Common myeloid progenitor, CD34-positive (primary cell): ENCODE results near the gene POU2F1.
A peak's percentile ranks its signal among the peaks of the same experiment; 100 is the strongest.
"Not testable (repeated sequence)": the region's sequence is repeated elsewhere in the genome, so short reads cannot be mapped to it uniquely, and the experiment has no call there.

Source experiments
- CTCF ChIA-PET: fragments of 350-600 bp; sonication (Branson Sonifier 250); formaldehyde crosslinking; loops from one replicate; lab custom pipeline; 2021; ENCODE audit warnings: antibody characterized with exemption; lab: Charles Lee
- POLR2A ChIA-PET: fragments of 350-600 bp; sonication (Branson Sonifier 250); formaldehyde crosslinking; loops from one replicate; lab custom pipeline; 2021; ENCODE audit warnings: antibody characterized with exemption; lab: Charles Lee
- DNase-seq, 3 donors: peaks; one replicate each; pipeline versions ENCODE4 v3.0.0 to v3.0.0-alpha.2; 2013
- H3K27ac ChIP-seq, 2 experiments: 1 replicate in 1 of 2; 2 replicates in 1 of 2; pipeline ENCODE4 v1.7.0; 2013; ENCODE audit warnings: inconsistent platforms in 2 of 2, low read length in 2 of 2, mild to moderate bottlenecking in 2 of 2, low read depth in 1 of 2, moderate library complexity in 1 of 2; ENCODE audit not compliant: severe bottlenecking in 2 of 2, insufficient read depth in 1 of 2, poor library complexity in 1 of 2
- H3K27me3 ChIP-seq, 5 experiments: replicated peaks in 2 of 5; 1 replicate in 3 of 5; 2 replicates in 2 of 5; pipeline versions ENCODE4 v1.6.1 to v1.7.0; 2013; ENCODE audit warnings: low read length in 4 of 5, mild to moderate bottlenecking in 2 of 5, moderate library complexity in 2 of 5, inconsistent platforms in 1 of 5; ENCODE audit not compliant: insufficient read depth in 5 of 5, control insufficient read depth in 4 of 5
- H3K36me3 ChIP-seq, 4 experiments: 1 replicate in 2 of 4; 2 replicates in 2 of 4; pipeline versions ENCODE4 v1.6.1 to v1.7.0; 2013; ENCODE audit warnings: low read length in 3 of 4, control low read depth in 1 of 4, mild to moderate bottlenecking in 1 of 4; ENCODE audit not compliant: control insufficient read depth in 4 of 4, insufficient read depth in 4 of 4
- H3K4me1 ChIP-seq, 4 experiments: 1 replicate in 3 of 4; 2 replicates in 1 of 4; pipeline versions ENCODE4 v1.6.1 to v1.7.1; 2013; ENCODE audit warnings: low read length in 3 of 4, mild to moderate bottlenecking in 3 of 4, control low read depth in 1 of 4, inconsistent platforms in 1 of 4, moderate library complexity in 1 of 4; ENCODE audit not compliant: control insufficient read depth in 4 of 4, insufficient read depth in 4 of 4; ENCODE audit errors: control extremely low read depth in 1 of 4
- H3K4me3 ChIP-seq, 7 experiments: 1 replicate in 4 of 7; 2 replicates in 3 of 7; pipeline versions ENCODE4 v1.5.1 to v1.7.0; 2013; ENCODE audit warnings: mild to moderate bottlenecking in 7 of 7, low read length in 6 of 7, moderate library complexity in 6 of 7, inconsistent platforms in 2 of 7, low read depth in 2 of 7, control low read depth in 1 of 7; ENCODE audit not compliant: insufficient read depth in 4 of 7, control insufficient read depth in 1 of 7; ENCODE audit errors: extremely low read depth in 1 of 7
- H3K9me3 ChIP-seq, 5 experiments: 1 replicate in 4 of 5; 2 replicates in 1 of 5; pipeline versions ENCODE4 v1.6.1 to v1.7.1; 2013; ENCODE audit warnings: low read length in 4 of 5, mild to moderate bottlenecking in 2 of 5, inconsistent platforms in 1 of 5, low read depth in 1 of 5, moderate library complexity in 1 of 5; ENCODE audit not compliant: control insufficient read depth in 4 of 5, insufficient read depth in 2 of 5; ENCODE audit errors: control extremely low read depth in 1 of 5
- whole genome bisulfite sequencing: methylation state at CpG from one replicate; pipeline ENCODE4 v1.1.5; 2013; ENCODE audit not compliant: insufficient coverage; 5-methylcytosine and 5-hydroxymethylcytosine counted together

Gene POU2F1

DNA sequence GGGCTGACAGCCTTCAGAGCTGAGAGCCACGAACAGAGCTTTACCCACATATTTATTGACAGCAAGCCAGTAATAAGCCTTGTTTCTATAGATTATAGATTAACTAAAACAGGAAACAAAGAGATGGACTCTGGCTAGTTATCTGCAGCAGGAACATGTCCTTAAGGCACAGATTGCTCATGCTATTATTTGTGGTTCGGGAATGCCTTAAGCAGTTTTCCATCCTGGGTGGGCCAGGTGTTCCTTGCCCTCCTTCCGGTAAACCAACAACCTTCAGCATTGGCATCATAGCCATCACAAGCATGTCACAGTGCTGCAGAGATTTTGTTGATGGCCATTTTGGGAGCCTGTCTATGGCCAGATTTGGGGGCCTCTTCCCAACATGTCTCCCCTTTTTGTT, 96.8 kb downstream of the POU2F1 start:
- POLR2A ChIA-PET: no interaction called here
- no peak for DNase-seq
- Histone ChIP-seq H3K27ac (no peak overlapping the region), H3K27me3 (no peaks in the 10 kb centered on the region), H3K9me3 (peaks cover 6 to 57% (median 26%) of the 10 kb centered on the region in 5 experiments), H3K4me1 (peaks cover 0 to 6% (median 2%) of the 10 kb centered on the region in 4 experiments), H3K36me3 (peaks cover 0 to 29% (median 3%) of the 10 kb centered on the region in 4 experiments), H3K4me3 (no peak overlapping the region)
- CTCF ChIA-PET: interaction anchor here (2.9 kb wide), 1 partner anchor 50 kb away, joined by 9 read pairs; no protein-coding TSS in a partner anchor
- WGBS: 93% methylated on average over 2 of the region's 3 CpGs

DNA sequence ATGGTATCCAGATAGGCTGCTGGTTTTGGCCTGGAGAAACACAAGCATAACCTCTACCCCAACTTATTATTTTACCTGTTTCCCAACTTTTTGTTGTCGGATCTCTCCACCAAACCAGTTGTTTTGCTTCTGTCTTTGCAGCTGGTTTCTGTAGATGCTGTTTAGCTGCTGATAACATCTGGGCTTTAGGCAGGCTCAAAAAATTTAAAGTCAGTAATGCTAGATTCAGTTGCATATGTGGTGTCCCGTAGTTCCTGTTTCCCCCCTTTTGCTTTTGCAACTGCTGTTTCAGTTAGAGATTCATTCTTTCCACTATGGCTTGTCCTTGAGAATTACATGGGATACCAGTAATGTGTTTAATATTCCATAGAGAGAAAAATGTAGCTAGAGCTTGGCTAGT, 98.5 kb downstream of the POU2F1 start:
- POLR2A ChIA-PET, H3K27ac ChIP-seq, H3K4me1 ChIP-seq, H3K4me3 ChIP-seq, DNase-seq, H3K27me3 ChIP-seq: not testable (repeated sequence)
- peaks cover 9 to 71% (median 38%) of the 10 kb centered on the region in 5 experiments for H3K9me3 ChIP-seq
- peaks cover 0 to 40% (median 7%) of the 10 kb centered on the region in 4 experiments for H3K36me3 ChIP-seq
- CTCF ChIA-PET: interaction anchor here (2.9 kb wide), 1 partner anchor 52 kb away, joined by 9 read pairs; no protein-coding TSS in a partner anchor
- WGBS: 100% methylated on average over 1 of the region's 2 CpGs

DNA sequence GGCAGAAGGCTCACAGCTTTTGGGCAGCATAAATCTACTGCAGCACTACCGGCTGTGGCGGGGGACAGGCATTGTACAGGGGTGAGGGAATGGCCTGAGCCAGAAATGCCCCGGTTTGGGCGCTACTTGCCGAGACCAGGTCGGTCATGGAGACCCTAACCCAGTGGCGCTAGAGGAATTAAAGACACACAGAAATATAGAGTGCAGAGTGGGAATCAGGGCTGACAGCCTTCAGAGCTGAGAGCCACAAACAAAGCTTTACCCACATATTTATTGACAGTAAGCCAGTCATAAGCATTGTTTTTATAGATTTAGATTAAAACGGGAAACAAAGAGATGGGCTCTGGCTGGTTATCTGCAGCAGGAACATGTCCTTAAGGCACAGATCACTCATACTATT, 101.8 kb downstream of the POU2F1 start:
- Histone ChIP-seq H3K27me3 (no peaks in the 10 kb centered on the region), H3K4me3 (no peak overlapping the region), H3K4me1 (no peaks in the 10 kb centered on the region), H3K9me3 (peaks cover 7 to 62% (median 29%) of the 10 kb centered on the region in 5 experiments), H3K36me3 (peaks cover 0 to 34% (median 4%) of the 10 kb centered on the region in 4 experiments), H3K27ac (no peak overlapping the region)
- POLR2A ChIA-PET: no interaction called here
- no CpG with 5 or more reads among the region's 8 CpGs for WGBS
- CTCF ChIA-PET: no interaction called here
- no peak for DNase-seq

DNA sequence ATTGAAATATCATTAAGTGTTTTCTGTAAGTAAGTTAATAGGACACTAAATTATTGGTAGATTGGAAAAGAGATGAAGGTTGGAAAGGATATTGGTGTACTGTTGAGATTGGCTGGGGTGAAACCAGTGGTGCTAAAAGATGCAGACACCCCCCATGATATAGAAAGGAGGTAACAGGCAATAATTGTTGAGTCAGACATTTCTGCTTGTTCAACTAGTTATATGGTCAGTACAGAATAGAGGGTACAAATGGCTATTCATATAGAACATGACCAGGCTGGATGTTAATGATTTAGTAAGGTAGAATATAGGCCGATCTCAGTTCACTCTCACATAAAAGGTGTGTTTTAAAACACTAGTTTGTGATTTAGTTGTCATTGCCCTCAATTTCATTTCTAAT, 104.5 kb downstream of the POU2F1 start:
- no peak for DNase-seq
- H3K27me3 ChIP-seq: no peaks in the 10 kb centered on the region
- CTCF ChIA-PET: no interaction called here
- H3K27ac ChIP-seq: no peak overlapping the region
- POLR2A ChIA-PET: no interaction called here
- WGBS: no CpG with 5 or more reads among the region's 1 CpG
- H3K4me1 ChIP-seq: peaks cover 10 to 19% (median 16%) of the 10 kb centered on the region in 4 experiments
- H3K36me3 ChIP-seq: peaks cover 0 to 24% (median 4%) of the 10 kb centered on the region in 4 experiments
- peaks cover 6 to 42% (median 19%) of the 10 kb centered on the region in 5 experiments for H3K9me3 ChIP-seq
- no peak overlapping the region for H3K4me3 ChIP-seq

DNA sequence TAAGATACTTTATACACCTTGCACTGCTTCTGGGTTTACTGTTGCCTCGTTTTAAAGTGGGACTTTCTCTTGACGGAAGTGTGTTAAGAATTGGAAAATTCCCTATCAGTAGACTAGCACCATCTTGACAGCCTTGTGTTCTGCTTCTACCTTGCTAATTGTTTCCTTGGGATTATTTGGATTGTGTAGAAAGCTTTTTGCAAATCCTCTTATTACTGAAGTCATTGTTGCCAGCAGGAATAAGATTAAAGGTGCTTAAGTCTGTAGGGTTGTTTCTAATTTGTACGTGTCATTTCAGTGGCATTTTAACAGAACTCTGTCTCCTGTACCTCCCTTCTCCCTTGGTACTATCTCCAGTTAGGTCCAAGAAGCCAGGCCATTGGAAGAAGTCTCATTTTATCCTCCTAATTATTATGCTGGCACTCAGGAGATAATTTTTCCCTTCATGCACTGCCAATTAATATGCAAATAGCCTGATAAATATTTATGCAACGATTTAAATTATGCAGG, 107.7 kb downstream of the POU2F1 start:
- peaks cover 0 to 11% (median 3%) of the 10 kb centered on the region in 4 experiments for H3K36me3 ChIP-seq
- peak overlapping the region; percentile 61 to 80 for H3K27ac ChIP-seq
- H3K4me3 ChIP-seq: peak overlapping the region in 6 of 7 experiments; percentile 50 to 83 (median 64)
- ChIA-PET CTCF (no interaction called here), POLR2A (no interaction called here)
- DNase-seq: no peak
- peaks cover 0 to 13% (median 6%) of the 10 kb centered on the region in 5 experiments for H3K9me3 ChIP-seq
- WGBS: 0% methylated on average over 1 of the region's 4 CpGs
- peaks cover 21 to 50% (median 28%) of the 10 kb centered on the region in 4 experiments for H3K4me1 ChIP-seq
- H3K27me3 ChIP-seq: no peaks in the 10 kb centered on the region

DNA sequence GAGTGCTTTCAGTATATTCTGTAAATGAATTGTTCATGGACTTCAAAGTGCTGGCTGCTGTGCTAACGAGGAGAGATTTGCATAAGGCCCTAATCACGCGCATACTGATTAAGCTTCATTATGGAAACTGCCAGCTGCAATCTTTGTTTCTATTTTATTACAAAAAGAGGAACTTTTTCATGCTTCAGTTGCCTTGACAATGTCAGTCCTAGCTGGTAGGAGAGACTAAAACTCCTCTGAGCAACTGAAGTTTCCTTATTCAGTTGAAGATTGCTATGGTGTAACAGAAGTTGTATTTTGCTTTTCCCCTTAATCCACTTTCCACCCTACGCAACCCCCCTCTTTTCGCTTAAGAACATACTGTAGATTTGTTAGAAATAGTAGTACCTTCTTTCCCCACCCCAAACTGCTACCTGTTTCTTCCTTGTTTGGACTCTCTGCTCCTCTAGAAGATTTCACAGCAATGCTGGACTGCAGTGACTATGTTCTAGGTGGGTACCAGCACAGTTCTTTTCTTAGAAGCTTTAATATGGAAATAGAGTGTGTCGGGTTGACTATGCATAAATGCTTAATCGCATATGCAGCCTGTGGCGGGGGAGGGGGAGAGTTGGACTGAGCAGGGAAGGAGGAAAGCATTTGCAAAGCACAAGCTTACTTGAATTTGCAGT, 108.3 kb downstream of the POU2F1 start:
- WGBS: 0% methylated on average over 3 of the region's 8 CpGs
- Histone ChIP-seq H3K4me3 (peak overlapping the region in 6 of 7 experiments; percentile 50 to 83 (median 64)), H3K36me3 (peaks cover 0 to 8% (median 3%) of the 10 kb centered on the region in 4 experiments), H3K27me3 (no peaks in the 10 kb centered on the region), H3K9me3 (peaks cover 0 to 9% (median under 1%) of the 10 kb centered on the region in 5 experiments), H3K4me1 (peaks cover 21 to 55% (median 30%) of the 10 kb centered on the region in 4 experiments), H3K27ac (peak overlapping the region; percentile 61 to 80)
- ChIA-PET CTCF (interaction anchor here (0.6 to 1.1 kb wide), 4 partner anchors 9 to 358 kb away, joined by 3 read pairs; no protein-coding TSS in a partner anchor), POLR2A (interaction anchor here (0.5 kb wide), 1 partner anchor 37 kb away, joined by 4 read pairs; no protein-coding TSS in a partner anchor)
- peak; percentile 45 to 86 (median 72) for DNase-seq
